ENCODE measurements around the gene BRD1.

DNA sequence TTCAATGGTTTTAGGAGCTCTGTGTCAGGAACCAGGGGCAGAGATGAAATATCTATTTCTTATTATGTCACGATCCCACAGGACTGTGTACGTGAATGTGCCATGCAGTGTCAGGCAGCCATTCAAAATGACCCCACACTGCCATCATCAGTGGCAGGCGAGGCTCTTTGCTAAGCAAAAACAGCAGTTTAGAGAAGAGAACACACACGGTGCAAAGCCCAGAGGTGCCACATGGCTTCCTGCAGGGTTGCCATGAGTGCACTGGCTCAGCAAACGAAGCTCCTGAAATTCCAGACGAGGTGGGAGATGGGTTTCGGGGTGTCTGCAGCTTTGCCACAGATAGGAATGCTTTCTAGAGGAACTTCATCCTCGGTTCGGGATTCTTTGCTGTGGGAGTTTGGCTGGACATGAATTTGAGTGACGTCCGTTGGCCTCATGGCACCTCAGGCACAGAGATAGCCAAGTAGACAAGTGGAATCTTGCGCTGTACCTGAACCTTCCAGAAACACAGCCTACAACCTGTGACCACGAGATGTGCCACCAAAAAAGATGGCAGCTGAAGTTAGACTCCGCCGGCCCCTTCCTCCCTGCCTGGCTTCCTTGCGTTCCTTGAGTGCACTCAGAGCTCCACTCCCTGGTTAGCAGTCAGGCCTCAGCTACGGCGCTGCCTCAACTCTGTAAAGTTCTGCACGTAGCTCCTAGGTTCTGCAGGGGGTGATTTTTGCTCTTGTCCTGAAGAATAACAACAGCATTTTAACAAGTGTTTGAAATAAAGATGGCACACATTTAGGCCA, 18.2 kb upstream of the BRD1 start:
- TF ChIP-seq POLR2A (IDR thresholded peaks at IDR 0.05; ENCODE audit: low read depth, low read length) (no peak), POLR2AphosphoS5 (IDR thresholded peaks at IDR 0.05; ENCODE audit: low read depth, low read length) (no peak), TAF1 (IDR thresholded peaks at IDR 0.05; ENCODE audit: low read depth, low read length) (no peak), PAX5 (IDR thresholded peaks at IDR 0.05; ENCODE audit: insufficient read depth, low read length, severe bottlenecking) (no peak), POU2F2 (IDR thresholded peaks at IDR 0.05; ENCODE audit: low read depth, low read length) (no peak)
